Epithelial cell of alveolus of lung (primary cell): ENCODE results near the gene SFXN1. TPM values are rescaled to one million over a fixed set of nuclear protein-coding genes. Genes with fewer than 3 reads are reported as not detected.

ENCODE experiments used
- total RNA-seq: library from RNA; depleted of rRNA; stranded (reverse); fragments of >200 nt; gene quantifications from 2 replicates; pipeline ENCODE4 v1.2.1, GENCODE V29; 2015

SFXN1 gene, protein sequence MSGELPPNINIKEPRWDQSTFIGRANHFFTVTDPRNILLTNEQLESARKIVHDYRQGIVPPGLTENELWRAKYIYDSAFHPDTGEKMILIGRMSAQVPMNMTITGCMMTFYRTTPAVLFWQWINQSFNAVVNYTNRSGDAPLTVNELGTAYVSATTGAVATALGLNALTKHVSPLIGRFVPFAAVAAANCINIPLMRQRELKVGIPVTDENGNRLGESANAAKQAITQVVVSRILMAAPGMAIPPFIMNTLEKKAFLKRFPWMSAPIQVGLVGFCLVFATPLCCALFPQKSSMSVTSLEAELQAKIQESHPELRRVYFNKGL
- total RNA-seq: 68.3 and 80.3 TPM in 2 replicates

DNA sequence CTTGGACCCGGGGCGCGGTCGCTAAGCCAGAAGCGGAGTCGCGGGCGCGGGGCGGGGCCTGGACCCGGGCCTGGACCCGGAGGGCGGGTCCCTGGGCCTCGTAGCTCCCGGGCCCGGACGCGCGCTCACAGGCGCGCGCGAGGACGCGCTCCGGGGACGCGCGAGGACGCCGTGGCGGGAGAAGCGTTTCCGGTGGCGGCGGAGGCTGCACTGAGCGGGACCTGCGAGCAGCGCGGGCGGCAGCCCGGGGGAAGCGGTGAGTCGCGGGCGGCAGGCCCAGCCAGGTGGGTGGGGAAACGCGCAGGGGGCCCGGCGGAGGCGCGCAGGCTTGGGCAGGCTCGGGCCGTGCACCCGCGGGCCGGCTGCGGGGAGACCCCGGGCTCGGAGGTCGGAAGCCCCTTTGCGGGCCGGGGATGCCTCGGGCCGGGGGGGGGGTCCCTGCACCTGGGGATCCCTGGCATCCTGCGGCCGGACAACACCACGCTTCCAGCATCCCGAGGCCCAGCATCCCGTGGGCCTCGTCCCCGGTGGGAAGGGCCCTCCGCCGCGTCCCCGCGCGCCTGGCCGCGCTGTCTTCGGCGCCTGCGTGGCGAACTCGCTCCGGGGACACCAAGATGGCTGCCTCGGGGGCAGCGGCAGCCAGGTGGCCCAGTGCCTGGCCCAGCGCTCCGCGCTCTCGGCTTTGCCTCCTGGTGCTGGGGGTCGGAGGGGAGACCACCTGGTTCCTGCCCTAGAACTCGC, at the start of gene SFXN1:
Gene SFXN1 (plus strand): TSS at position 177 of the 741 bp plus-strand sequence. CDS start 13,544 bp downstream, outside the sequence.

DNA sequence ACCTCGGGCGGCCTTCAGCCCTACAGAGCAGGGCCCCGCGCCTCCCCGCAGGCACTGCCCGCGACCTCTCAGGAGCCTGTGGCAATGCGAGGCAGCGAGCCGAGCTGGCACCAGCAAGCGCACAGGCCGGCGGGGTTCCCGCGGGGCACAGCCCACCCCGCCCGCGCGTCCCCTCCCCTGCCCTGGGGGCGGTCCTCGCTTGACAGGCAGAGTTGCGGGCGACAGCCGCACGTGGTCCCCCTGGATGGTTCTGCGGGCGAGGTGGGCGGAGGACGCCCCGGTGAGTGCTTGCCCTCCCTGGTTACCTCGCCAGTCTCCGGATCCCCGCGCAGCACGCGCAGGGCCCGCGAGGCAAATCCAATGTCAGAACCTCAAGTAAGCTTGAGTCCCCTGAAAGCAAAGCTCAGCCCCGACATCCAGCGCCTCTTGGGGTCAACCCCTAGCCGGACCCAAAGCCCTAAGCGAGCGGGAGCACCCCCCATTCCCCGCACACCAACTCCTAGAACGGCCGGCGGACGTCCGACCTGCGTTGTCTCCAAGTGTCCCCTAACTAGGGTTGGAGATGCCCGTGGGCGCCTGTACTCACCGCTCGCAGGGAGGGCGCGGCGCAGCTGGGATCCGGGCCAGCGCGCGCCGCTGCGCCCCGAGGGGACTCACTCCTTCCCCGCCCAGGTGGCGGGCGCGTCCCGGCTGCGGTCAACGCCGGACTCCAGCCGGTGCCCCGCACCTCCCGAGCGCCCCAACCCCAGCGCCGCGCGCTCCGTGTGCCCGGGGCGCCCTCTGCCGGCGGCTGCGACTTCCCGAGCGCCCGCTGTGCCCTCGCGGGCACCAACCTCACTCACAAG, 34.1 kb upstream of the SFXN1 start, which contains the start of gene DRD1:
Gene DRD1 (minus strand): TSS at position 123 of the 845 bp plus-strand sequence. CDS start 1,083 bp downstream, outside the sequence.

Other genes starting within 250 kb of the SFXN1 start
- not detected in 2 replicates for gene DRD1, start 34.4 kb upstream of the SFXN1 start, total RNA-seq
- gene HRH2, start 179.5 kb downstream of the SFXN1 start, total RNA-seq: not detected in 2 replicates